ENCODE results near the gene GPAT3. TPM values are rescaled to one million over a fixed set of nuclear protein-coding genes. Genes with fewer than 3 reads are reported as not detected.
A peak's percentile ranks its signal among the peaks of the same experiment; 100 is the strongest.
"Not testable (repeated sequence)": the region's sequence is repeated elsewhere in the genome, so short reads cannot be mapped to it uniquely, and the experiment has no call there.

The GPAT3 gene
- polyA plus RNA-seq, 2 donors, result 4.4 to 11.2 TPM

- WGBS, 2 donors, result 87 to 88% methylated on average over 10 of the region's 10 CpGs
Observed at GRCh38 chr4:83504996-83505395, 30.9 kb upstream of the GPAT3 start.

GRCh38 chr4:83509156-83509585, 26.7 kb upstream of the GPAT3 start:
- not testable (repeated sequence) for H3K36me3 ChIP-seq (ENCODE audit: control insufficient read depth in 2 of 2, insufficient read depth in 2 of 2, low read length in 1 of 2); H3K27me3 ChIP-seq (ENCODE audit: control insufficient read depth in 1 of 2, insufficient read depth in 2 of 2, low read length in 2 of 2); H3K27ac ChIP-seq (ENCODE audit: low read depth in 2 of 2, low read length in 1 of 2); H3K4me3 ChIP-seq (ENCODE audit: low read depth in 1 of 2, low read length in 2 of 2); H3K9me3 ChIP-seq (ENCODE audit: control insufficient read depth in 2 of 2, insufficient read depth in 1 of 2, low read depth in 1 of 2, low read length in 1 of 2); H3K4me1 ChIP-seq (ENCODE audit: control insufficient read depth in 2 of 2, insufficient read depth in 2 of 2, low read length in 1 of 2)
- WGBS, 2 donors, result 59 to 63% methylated on average over 3 of the region's 3 CpGs

More at GRCh38 chr4:83504996-83505395, 30.9 kb upstream of the GPAT3 start:
- no peaks in the 10 kb centered on the region for H3K9me3 ChIP-seq (ENCODE audit: control insufficient read depth in 2 of 2, insufficient read depth in 1 of 2, low read depth in 1 of 2, low read length in 1 of 2)
- no peak overlapping the region for H3K27ac ChIP-seq (ENCODE audit: low read depth in 2 of 2, low read length in 1 of 2)
- no peaks in the 10 kb centered on the region for H3K27me3 ChIP-seq (ENCODE audit: control insufficient read depth in 1 of 2, insufficient read depth in 2 of 2, low read length in 2 of 2)
- H3K36me3 ChIP-seq (ENCODE audit: control insufficient read depth in 2 of 2, insufficient read depth in 2 of 2, low read length in 1 of 2), result no peaks in the 10 kb centered on the region
- no peaks in the 10 kb centered on the region for H3K4me1 ChIP-seq (ENCODE audit: control insufficient read depth in 2 of 2, insufficient read depth in 2 of 2, low read length in 1 of 2)
- no peak overlapping the region for H3K4me3 ChIP-seq (ENCODE audit: low read depth in 1 of 2, low read length in 2 of 2)

- no peaks in the 10 kb centered on the region for H3K4me1 ChIP-seq (ENCODE audit: control insufficient read depth in 2 of 2, insufficient read depth in 2 of 2, low read length in 1 of 2)
- no peaks in the 10 kb centered on the region for H3K9me3 ChIP-seq (ENCODE audit: control insufficient read depth in 2 of 2, insufficient read depth in 1 of 2, low read depth in 1 of 2, low read length in 1 of 2)
- H3K27ac ChIP-seq (ENCODE audit: low read depth in 2 of 2, low read length in 1 of 2), result no peak overlapping the region
- H3K36me3 ChIP-seq (ENCODE audit: control insufficient read depth in 2 of 2, insufficient read depth in 2 of 2, low read length in 1 of 2), result no peaks in the 10 kb centered on the region
- H3K27me3 ChIP-seq (ENCODE audit: control insufficient read depth in 1 of 2, insufficient read depth in 2 of 2, low read length in 2 of 2), result no peaks in the 10 kb centered on the region
- no peak overlapping the region for H3K4me3 ChIP-seq (ENCODE audit: low read depth in 1 of 2, low read length in 2 of 2)
- 84 to 93% methylated on average over 4 of the region's 4 CpGs for WGBS, 2 donors
Observed at GRCh38 chr4:83510442-83510841, 25.5 kb upstream of the GPAT3 start.

- H3K9me3 ChIP-seq (ENCODE audit: control insufficient read depth in 2 of 2, insufficient read depth in 1 of 2, low read depth in 1 of 2, low read length in 1 of 2), result no peaks in the 10 kb centered on the region
- no peaks in the 10 kb centered on the region for H3K4me1 ChIP-seq (ENCODE audit: control insufficient read depth in 2 of 2, insufficient read depth in 2 of 2, low read length in 1 of 2)
- H3K36me3 ChIP-seq (ENCODE audit: control insufficient read depth in 2 of 2, insufficient read depth in 2 of 2, low read length in 1 of 2), result no peaks in the 10 kb centered on the region
- H3K27me3 ChIP-seq (ENCODE audit: control insufficient read depth in 1 of 2, insufficient read depth in 2 of 2, low read length in 2 of 2), result no peaks in the 10 kb centered on the region
- H3K4me3 ChIP-seq (ENCODE audit: low read depth in 1 of 2, low read length in 2 of 2), result no peak overlapping the region
- no peak overlapping the region for H3K27ac ChIP-seq (ENCODE audit: low read depth in 2 of 2, low read length in 1 of 2)
- 63 to 70% methylated on average over 3 of the region's 3 CpGs for WGBS, 2 donors
Observed at GRCh38 chr4:83516042-83516772, 19.7 kb upstream of the GPAT3 start.

- no peaks in the 10 kb centered on the region for H3K9me3 ChIP-seq (ENCODE audit: control insufficient read depth in 2 of 2, insufficient read depth in 1 of 2, low read depth in 1 of 2, low read length in 1 of 2)
- H3K36me3 ChIP-seq (ENCODE audit: control insufficient read depth in 2 of 2, insufficient read depth in 2 of 2, low read length in 1 of 2), result no peaks in the 10 kb centered on the region
- no peak overlapping the region for H3K27ac ChIP-seq (ENCODE audit: low read depth in 2 of 2, low read length in 1 of 2)
- no peak overlapping the region for H3K4me3 ChIP-seq (ENCODE audit: low read depth in 1 of 2, low read length in 2 of 2)
- H3K4me1 ChIP-seq (ENCODE audit: control insufficient read depth in 2 of 2, insufficient read depth in 2 of 2, low read length in 1 of 2), result no peaks in the 10 kb centered on the region
- WGBS, 2 donors, result 65 to 73% methylated on average over 3 of the region's 3 CpGs
- no peaks in the 10 kb centered on the region for H3K27me3 ChIP-seq (ENCODE audit: control insufficient read depth in 1 of 2, insufficient read depth in 2 of 2, low read length in 2 of 2)
Observed at GRCh38 chr4:83522239-83522638, 13.7 kb upstream of the GPAT3 start.

- Histone ChIP-seq H3K4me1 (ENCODE audit: control insufficient read depth in 2 of 2, insufficient read depth in 2 of 2, low read length in 1 of 2) (no peaks in the 10 kb centered on the region), H3K27me3 (ENCODE audit: control insufficient read depth in 1 of 2, insufficient read depth in 2 of 2, low read length in 2 of 2) (no peaks in the 10 kb centered on the region), H3K9me3 (ENCODE audit: control insufficient read depth in 2 of 2, insufficient read depth in 1 of 2, low read depth in 1 of 2, low read length in 1 of 2) (no peaks in the 10 kb centered on the region), H3K4me3 (ENCODE audit: low read depth in 1 of 2, low read length in 2 of 2) (no peak overlapping the region), H3K36me3 (ENCODE audit: control insufficient read depth in 2 of 2, insufficient read depth in 2 of 2, low read length in 1 of 2) (no peaks in the 10 kb centered on the region), H3K27ac (ENCODE audit: low read depth in 2 of 2, low read length in 1 of 2) (no peak overlapping the region)
- WGBS, 2 donors, result 91 to 92% methylated on average over 2 of the region's 2 CpGs
Observed at GRCh38 chr4:83527671-83528070, 8.2 kb upstream of the GPAT3 start.

GRCh38 chr4:83536362-83537272, 709 bp downstream of the GPAT3 start:
- Histone ChIP-seq H3K27me3 (ENCODE audit: control insufficient read depth in 1 of 2, insufficient read depth in 2 of 2, low read length in 2 of 2) (peaks cover 0 to 5% of the 10 kb centered on the region in 2 donors), H3K36me3 (ENCODE audit: control insufficient read depth in 2 of 2, insufficient read depth in 2 of 2, low read length in 1 of 2) (no peaks in the 10 kb centered on the region), H3K27ac (ENCODE audit: low read depth in 2 of 2, low read length in 1 of 2) (peak overlapping the region; percentile 53 to 80), H3K4me1 (ENCODE audit: control insufficient read depth in 2 of 2, insufficient read depth in 2 of 2, low read length in 1 of 2) (peaks cover 3% of the 10 kb centered on the region in 2 donors), H3K9me3 (ENCODE audit: control insufficient read depth in 2 of 2, insufficient read depth in 1 of 2, low read depth in 1 of 2, low read length in 1 of 2) (no peaks in the 10 kb centered on the region), H3K4me3 (ENCODE audit: low read depth in 1 of 2, low read length in 2 of 2) (peak overlapping the region; percentile 67 to 69)
- WGBS, 2 donors, result 10 to 12% methylated on average over 46 of the region's 46 CpGs

GRCh38 chr4:83542225-83542624, 6.3 kb downstream of the GPAT3 start:
- H3K4me1 ChIP-seq (ENCODE audit: control insufficient read depth in 2 of 2, insufficient read depth in 2 of 2, low read length in 1 of 2), result no peaks in the 10 kb centered on the region
- no peaks in the 10 kb centered on the region for H3K9me3 ChIP-seq (ENCODE audit: control insufficient read depth in 2 of 2, insufficient read depth in 1 of 2, low read depth in 1 of 2, low read length in 1 of 2)
- 81 to 89% methylated on average over 5 of the region's 5 CpGs for WGBS, 2 donors
- no peaks in the 10 kb centered on the region for H3K27me3 ChIP-seq (ENCODE audit: control insufficient read depth in 1 of 2, insufficient read depth in 2 of 2, low read length in 2 of 2)
- H3K27ac ChIP-seq (ENCODE audit: low read depth in 2 of 2, low read length in 1 of 2), result no peak overlapping the region
- H3K4me3 ChIP-seq (ENCODE audit: low read depth in 1 of 2, low read length in 2 of 2), result no peak overlapping the region
- no peaks in the 10 kb centered on the region for H3K36me3 ChIP-seq (ENCODE audit: control insufficient read depth in 2 of 2, insufficient read depth in 2 of 2, low read length in 1 of 2)

GRCh38 chr4:83546786-83547185, 10.9 kb downstream of the GPAT3 start:
- no peaks in the 10 kb centered on the region for H3K36me3 ChIP-seq (ENCODE audit: control insufficient read depth in 2 of 2, insufficient read depth in 2 of 2, low read length in 1 of 2)
- H3K4me1 ChIP-seq (ENCODE audit: control insufficient read depth in 2 of 2, insufficient read depth in 2 of 2, low read length in 1 of 2), result peaks cover 0 to 2% of the 10 kb centered on the region in 2 donors
- no peaks in the 10 kb centered on the region for H3K27me3 ChIP-seq (ENCODE audit: control insufficient read depth in 1 of 2, insufficient read depth in 2 of 2, low read length in 2 of 2)
- H3K27ac ChIP-seq (ENCODE audit: low read depth in 2 of 2, low read length in 1 of 2), result no peak overlapping the region
- H3K4me3 ChIP-seq (ENCODE audit: low read depth in 1 of 2, low read length in 2 of 2), result no peak overlapping the region
- H3K9me3 ChIP-seq (ENCODE audit: control insufficient read depth in 2 of 2, insufficient read depth in 1 of 2, low read depth in 1 of 2, low read length in 1 of 2), result no peaks in the 10 kb centered on the region
- 87 to 88% methylated on average over 3 of the region's 3 CpGs for WGBS, 2 donors
